CD4-positive, alpha-beta T cell treated with Interferon alpha-2 for 1 hour (primary cell): Measurements from ENCODE around the gene TP53AIP1.
"Not testable (repeated sequence)": the region's sequence is repeated elsewhere in the genome, so short reads cannot be mapped to it uniquely, and the experiment has no call there.

Source experiments
- DNase-seq, 2 donors: peaks; one replicate each; pipeline ENCODE4 v3.0.0-alpha.2; 2020 to 2022

Gene TP53AIP1

GRCh38 chr11:128924510-128925249 lies 18.0 kb downstream of the TP53AIP1 start:
- no peak for DNase-seq

DNA sequence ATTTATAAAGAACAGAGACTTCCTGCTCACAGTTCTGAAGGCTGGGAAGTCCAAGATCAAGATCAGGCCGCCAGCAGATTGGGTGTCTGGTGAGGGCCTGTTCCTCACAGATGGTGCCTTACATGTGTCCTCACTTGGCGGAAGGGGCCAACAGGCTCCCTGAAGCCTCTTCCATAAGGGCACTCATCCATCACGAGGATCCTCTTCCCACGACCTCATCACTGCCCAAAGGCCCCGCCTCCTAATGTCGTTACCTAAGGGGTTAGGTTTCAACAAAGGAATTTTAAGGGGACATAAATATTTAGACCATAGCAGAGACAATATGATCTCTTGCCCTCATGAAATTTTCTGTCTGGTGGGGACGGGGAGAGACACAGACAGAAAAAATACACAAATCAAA lies 18.6 kb downstream of the TP53AIP1 start:
- DNase-seq, result no peak

DNA sequence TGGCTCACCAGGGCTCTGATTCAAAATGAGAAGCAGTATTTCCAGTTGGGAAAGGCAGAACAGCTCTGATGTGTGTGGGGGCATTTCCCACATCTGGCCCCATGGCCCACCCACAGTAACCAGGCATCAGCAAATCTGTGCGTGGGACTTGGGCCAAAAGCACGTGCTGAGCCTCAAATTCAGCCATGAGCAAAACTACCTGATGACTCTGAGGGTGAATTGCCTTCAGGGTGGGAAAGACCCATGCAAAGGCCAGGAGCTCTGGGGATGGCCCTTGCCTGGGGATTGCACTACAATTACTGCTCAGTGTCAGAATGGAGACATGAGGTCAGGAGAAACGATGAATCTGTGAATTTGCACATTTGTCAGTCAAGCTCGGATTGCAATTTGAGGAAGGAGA lies 20.9 kb downstream of the TP53AIP1 start:
- DNase-seq, result no peak

DNA sequence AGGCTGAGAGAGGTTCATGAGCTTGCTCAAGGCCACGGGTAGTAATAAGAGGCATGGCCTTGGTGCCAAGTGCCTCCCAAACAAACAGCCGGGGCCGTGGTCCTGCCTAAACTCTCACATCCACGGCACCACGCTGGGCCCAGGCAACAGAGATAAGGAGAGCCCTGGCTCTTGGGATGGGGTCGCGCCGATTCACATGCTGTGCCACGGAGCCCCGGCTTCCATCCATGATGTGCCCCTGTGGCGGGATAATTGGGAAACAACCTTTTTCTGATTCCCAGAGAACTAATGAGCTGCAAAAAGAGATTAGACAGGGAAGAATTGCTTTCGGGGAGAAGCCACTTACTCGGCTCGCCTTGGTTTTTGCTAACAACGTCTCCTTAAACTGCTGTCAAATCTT lies 22.0 kb downstream of the TP53AIP1 start:
- no peak for DNase-seq

GRCh38 chr11:128919635-128920034 lies 23.0 kb downstream of the TP53AIP1 start:
- DNase-seq, result not testable (repeated sequence)

GRCh38 chr11:128919216-128919615 lies 23.5 kb downstream of the TP53AIP1 start:
- DNase-seq, result no peak

- DNase-seq, result no peak
Observed at GRCh38 chr11:128917144-128917724, 25.4 kb downstream of the TP53AIP1 start.

DNA sequence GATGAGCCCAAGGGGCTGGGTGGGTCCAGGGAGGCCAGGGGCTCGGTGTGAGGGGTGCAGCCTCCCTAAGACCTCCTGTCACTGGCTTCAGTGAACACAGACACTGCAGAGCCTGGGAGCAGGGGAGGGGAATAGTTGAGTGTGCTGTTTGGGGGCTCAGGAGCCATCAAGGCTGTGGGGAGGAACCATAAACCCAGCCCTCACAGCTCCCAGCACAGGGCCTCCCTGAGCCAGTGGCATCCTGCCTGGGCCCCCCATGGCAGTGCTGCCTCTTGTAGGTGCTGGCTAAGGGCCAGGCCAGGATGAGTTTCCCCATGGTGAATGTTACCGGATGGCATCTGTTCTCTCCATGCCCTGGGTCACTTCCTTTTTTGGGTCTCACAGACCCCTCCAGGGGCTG lies 26.0 kb downstream of the TP53AIP1 start:
- no peak for DNase-seq

DNA sequence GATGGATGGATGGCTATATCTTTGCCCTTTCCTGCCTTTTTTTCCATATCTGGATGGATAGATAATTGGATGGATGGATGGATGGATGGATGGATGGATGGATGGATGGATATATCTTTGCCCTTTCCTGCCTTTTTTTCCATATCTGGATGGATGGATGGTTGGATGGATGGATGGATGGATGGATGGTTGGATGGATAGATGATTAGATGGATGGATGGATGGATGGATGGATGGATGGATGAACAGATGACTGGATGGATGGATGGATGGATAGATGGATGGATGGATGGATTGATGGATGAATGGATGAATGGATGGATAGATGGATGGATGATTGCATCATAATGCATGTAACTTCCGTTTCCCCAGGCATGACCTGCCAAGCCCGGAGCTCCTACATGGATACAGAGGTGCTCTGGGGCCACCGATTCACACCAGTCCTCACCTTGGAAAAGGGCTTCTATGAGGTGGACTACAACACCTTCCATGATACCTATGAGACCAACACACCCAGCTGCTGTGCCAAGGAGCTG lies 26.6 kb downstream of the TP53AIP1 start:
- no peak for DNase-seq

DNA sequence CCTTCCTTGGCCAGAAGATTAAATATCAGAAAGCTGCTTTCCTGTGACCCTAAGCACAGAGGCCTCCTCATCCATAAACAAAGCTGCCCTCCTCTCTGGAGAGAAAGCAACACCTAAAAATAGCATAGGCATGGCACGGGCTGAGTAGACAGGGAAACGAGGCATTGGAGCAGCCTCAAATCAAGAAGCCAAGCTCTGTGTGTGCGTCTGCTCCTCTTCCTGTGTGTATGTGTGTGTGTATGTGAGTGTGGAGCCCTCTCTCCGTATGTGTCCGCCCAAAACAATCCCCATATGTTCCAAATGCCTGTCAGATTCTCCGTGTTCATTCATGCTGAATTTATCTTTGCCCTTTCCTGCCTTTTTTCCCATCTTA lies 27.5 kb downstream of the TP53AIP1 start:
- DNase-seq, result no peak

GRCh38 chr11:128914216-128915148 lies 28.2 kb downstream of the TP53AIP1 start:
- DNase-seq, result no peak

GRCh38 chr11:128913806-128914205 lies 28.9 kb downstream of the TP53AIP1 start:
- DNase-seq, result no peak

DNA sequence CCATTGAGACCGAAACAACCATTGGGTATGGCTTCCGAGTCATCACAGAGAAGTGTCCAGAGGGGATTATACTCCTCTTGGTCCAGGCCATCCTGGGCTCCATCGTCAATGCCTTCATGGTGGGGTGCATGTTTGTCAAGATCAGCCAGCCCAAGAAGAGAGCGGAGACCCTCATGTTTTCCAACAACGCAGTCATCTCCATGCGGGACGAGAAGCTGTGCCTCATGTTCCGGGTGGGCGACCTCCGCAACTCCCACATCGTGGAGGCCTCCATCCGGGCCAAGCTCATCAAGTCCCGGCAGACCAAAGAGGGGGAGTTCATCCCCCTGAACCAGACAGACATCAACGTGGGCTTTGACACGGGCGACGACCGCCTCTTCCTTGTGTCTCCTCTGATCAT lies 31.0 kb downstream of the TP53AIP1 start:
- DNase-seq, result no peak

GRCh38 chr11:128911239-128911638 lies 31.4 kb downstream of the TP53AIP1 start:
- no peak for DNase-seq

- no peak for DNase-seq
Observed at GRCh38 chr11:128910576-128910975, 32.1 kb downstream of the TP53AIP1 start.

DNA sequence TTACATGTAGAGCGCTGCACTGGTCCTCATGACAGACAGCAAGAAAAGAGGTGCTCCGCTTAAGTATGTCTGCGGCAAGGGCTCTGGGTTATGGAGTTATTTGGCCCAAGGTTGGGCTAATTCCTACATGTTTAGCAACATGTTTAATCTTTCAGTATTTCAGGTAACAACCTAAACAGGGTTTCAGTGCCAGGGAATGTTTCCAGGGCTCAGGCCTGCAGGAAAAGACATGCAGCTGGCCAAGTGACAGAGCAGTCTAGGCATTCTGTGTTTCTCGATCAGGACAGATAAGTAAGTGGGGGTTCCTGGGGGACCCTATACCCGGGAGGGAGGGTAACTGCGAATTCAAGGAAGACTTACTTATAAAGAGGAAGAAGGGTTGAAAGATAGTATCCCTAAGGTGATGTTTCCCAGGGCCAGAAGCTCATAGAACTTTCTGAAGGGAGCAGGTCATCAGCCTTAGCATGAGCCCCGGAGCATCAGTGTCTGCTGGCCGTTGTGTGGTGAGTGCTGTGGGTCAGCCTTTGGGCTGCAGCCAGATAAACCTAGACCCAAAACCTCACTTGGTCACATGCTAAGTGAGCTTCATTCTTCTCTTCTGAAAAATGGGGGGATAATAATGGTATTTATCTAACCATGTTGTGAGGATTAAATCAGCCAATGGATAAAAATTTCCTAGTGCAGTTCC lies 33.1 kb downstream of the TP53AIP1 start:
- DNase-seq, result no peak

- DNase-seq, result peak in 1 of 2 donors; percentile 15
Observed at GRCh38 chr11:128908391-128909246, 34.1 kb downstream of the TP53AIP1 start.

GRCh38 chr11:128907585-128907984 lies 35.1 kb downstream of the TP53AIP1 start:
- DNase-seq, result no peak

GRCh38 chr11:128906185-128907050 lies 36.3 kb downstream of the TP53AIP1 start:
- DNase-seq, result no peak

- DNase-seq, result peak; percentile 13 to 52
Observed at GRCh38 chr11:128905345-128906184, 37.1 kb downstream of the TP53AIP1 start.
